CMK (cell line): ENCODE data around the gene VPS39.

Source experiments
- DNase-seq: peaks from one replicate; pipeline ENCODE4 v3.0.0-alpha.2; 2010; ENCODE audit warnings: low read depth

The VPS39 gene

GRCh38 chr15:42157981-42158765 is 49.9 kb downstream of the VPS39 start:
- DNase-seq = no peak

DNA sequence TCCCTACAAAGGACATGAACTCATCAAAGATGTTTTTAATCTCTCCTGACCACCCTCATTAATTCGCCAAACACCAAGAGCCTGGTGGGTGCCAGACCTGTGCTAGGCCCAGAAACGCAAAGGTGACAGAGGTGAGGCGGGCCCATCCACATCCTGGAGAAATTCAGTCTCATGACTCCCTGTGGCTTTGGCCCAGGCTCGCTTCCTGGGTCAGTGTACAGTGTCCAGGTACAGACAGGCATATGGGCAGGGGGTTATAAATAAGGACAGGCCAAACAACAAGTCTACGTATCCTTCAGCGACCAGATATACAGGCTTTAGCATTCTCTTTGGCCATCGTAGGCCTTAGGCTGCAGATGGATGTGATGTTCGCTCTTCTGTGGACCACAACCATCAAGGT is 50.7 kb downstream of the VPS39 start:
- no peak for DNase-seq

DNA sequence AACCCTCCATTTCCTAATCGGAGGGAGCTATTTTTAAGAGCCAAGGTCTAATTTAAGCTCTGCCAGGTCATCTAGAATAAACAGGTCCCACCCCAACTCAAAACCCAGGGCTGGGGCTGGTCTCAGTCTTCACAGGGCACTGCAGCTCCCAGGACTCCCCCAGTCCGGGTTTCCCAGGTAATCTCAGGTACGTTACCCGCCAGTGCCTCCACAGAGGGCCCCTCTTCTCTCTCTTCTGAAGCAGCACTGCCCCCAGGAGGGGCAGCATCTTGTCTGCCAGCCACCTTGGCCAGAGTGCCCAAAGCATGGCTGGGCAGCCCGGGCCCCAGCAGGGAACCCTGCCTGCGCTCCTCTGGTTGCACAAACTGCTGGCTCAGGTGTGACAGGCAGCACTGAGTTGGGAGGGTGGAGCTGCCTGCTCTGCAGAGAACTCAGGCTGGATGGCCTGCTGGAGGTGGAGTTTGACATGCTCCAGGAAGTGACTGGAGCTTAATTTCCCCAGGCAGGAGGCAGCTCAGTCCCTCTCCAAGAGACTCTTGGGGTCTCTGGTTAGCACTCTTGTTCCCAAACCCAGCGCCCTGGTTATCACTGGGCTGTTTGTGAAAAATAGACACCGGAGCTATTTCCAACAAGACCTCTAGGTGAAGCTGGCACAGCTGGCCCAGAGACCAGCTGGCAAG is 51.7 kb downstream of the VPS39 start, which contains the start of gene PLA2G4F:
TSS of gene PLA2G4F (minus strand) at position 394 of the 680 bp plus-strand sequence. CDS start at position 307, 87 bp downstream.
- DNase-seq = no peak

GRCh38 chr15:42155546-42156242 is 52.4 kb downstream of the VPS39 start:
- DNase-seq = no peak

- DNase-seq = no peak
Measured at GRCh38 chr15:42154956-42155355, 53.1 kb downstream of the VPS39 start.

DNA sequence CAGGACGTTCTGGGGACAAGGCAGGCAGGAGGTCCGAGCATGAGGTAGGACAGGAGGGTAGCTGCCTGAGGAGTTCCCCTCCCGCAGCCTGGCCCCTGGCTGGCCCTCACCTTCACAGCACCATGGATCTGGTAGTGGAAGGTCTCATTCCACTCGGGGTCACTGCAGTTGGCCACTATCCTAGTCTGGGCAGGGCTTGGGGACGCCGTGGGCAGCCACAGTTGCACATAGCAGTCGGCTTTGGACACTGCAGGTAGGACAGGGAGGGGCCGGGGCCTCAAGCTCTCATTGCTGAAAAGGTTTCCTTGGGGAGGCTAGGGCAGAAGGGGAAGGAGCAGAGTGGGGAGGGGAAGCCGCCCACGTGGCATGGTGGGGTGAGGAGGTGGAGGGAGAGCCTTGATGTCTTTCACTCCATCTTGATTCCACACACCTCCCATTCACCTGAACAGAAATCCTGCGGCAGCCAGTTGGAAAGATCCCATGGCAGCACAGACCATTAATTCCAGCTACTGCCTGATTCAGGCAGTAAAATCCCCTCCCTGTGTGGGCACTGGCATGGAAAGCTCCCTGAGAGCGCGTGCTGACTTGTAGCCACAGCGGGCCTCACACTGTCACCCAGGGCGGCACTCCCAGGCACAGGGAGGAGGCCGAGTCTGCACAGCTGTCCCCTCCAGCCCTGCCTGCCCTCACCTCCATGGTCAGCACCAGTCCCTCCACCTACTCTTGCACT is 53.7 kb downstream of the VPS39 start:
- no peak for DNase-seq

- DNase-seq = no peak
Measured at GRCh38 chr15:42153874-42154211, 54.3 kb downstream of the VPS39 start.

DNA sequence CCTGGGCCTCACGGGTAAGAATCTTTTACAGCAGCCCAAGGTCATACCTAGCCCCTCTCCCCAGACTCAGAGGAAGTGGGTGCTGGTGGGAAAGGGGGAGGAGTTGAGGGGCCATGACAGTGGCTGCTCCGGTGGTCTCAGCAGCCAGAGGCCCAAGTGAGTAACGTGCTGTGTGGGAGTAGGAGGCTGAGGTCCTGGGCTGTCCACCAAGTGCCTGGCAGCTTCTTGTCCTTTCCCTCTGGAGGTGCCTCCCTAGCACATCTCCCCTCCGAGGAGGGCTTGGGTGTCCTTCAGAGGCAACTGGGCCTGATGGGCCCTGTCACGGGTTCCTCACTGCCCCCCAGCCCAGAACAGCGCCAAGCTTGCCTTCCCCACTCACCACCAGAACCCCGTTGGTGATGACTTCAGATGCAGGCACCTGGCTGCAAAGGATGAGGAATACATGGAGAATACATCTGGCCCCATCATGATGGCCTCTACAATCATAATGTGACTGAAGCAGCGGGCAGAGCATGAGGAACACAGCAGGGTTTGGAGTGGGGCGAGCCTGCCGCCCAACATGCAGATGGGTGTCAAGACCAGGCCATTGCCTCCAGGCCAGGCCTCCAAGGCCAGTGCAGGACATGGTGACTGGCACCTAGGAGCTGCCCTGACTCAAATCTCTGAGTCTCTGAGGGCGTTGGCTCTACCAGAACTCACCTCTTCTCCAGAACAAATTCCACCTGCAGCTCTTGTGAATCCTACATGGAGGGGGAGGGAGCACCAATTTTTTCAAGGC is 55.0 kb downstream of the VPS39 start:
- no peak for DNase-seq

- DNase-seq = no peak
Measured at GRCh38 chr15:42152196-42152920, 55.7 kb downstream of the VPS39 start.

DNA sequence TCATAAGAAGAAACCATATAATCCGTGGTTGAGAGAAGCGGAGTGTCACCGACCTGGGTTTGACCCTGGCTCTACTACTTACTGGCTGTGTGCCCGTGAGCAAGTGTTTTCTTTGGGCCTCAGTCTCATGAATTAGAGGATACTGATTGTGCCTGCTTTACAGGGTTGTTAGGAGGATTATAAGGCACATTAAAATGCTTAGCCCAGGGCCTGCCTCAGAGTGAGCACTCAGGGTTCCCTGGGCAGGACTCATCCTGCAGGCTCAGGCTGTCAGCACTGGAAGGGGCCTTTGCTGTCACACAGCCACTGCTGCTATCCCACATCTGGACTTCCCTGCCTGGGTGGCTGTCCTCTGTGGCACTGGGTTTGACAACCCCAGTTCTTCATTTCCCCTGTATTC is 56.4 kb downstream of the VPS39 start:
- no peak for DNase-seq

- no peak for DNase-seq
Measured at GRCh38 chr15:42151141-42151561, 57.0 kb downstream of the VPS39 start.

- DNase-seq = no peak
Measured at GRCh38 chr15:42150219-42150970, 57.7 kb downstream of the VPS39 start.

- DNase-seq = no peak
Measured at GRCh38 chr15:42149493-42150218, 58.4 kb downstream of the VPS39 start.

- no peak for DNase-seq
Measured at GRCh38 chr15:42148808-42149492, 59.2 kb downstream of the VPS39 start.

GRCh38 chr15:42147431-42147735 is 60.7 kb downstream of the VPS39 start:
- no peak for DNase-seq

- no peak for DNase-seq
Measured at GRCh38 chr15:42146551-42147430, 61.3 kb downstream of the VPS39 start.

- DNase-seq = no peak
Measured at GRCh38 chr15:42145546-42146455, 62.3 kb downstream of the VPS39 start.
